OCI-LY3 (cell line): ENCODE measurements around the gene OPCML.

Source experiments
- CTCF ChIP-seq: fragments of 200-600, 300-600 bp; sonication (generic); IDR thresholded peaks from 2 replicates; pipeline ENCODE4 v1.5.1; 2014; ENCODE audit warnings: antibody characterized with exemption, low read length, low read depth
- EZH2phosphoT487 ChIP-seq: fragments of 200-600 bp; shearing (Covaris generic); IDR thresholded peaks from 2 replicates; pipeline ENCODE4 v1.6.1; 2018; ENCODE audit warnings: antibody characterized with exemption, mixed run types, low read depth

DNA sequence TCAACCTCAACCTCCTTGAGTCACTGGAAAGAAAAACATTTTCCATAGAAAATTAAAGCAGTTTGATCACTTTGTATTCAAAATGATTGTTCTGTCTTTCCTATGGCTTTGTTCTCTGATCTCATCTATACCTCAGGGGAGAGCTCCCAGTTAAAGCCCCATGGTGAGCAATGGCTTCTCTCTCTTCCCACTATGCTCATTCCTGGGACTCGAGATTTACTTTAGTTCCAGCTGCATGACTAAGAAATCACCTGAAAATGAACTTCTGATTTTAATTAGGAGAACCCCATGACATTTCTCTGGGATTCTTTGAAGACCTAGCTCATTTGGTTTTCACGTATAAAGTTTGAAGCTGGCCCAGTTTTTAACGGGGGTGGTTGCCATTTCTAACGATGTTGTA, 921.5 kb downstream of the OPCML start:
- TF ChIP-seq CTCF (no peak), EZH2phosphoT487 (no peak)
